B cell (primary cell): ENCODE measurements around the gene BCL2L15.

Source experiments
- CTCF ChIP-seq: fragments of 200-600 bp; IDR thresholded peaks from one replicate; pipeline ENCODE4 v1.8.0; 2022; ENCODE audit warnings: antibody characterized with exemption, mild to moderate bottlenecking
- EZH2 ChIP-seq: IDR thresholded peaks from 2 replicates; pipeline ENCODE4 v1.6.1; 2012; ENCODE audit warnings: borderline replicate concordance, low read depth, mild to moderate bottlenecking, moderate library complexity, low read length; ENCODE audit not compliant: insufficient read depth, poor library complexity, severe bottlenecking

GRCh38 chr1:113924473-113924872 lies 37.1 kb upstream of the BCL2L15 start:
- no peak for TF ChIP-seq CTCF
- TF ChIP-seq EZH2 = no peak
